SK-N-SH treated with all-trans-retinoic acid at 6 μM for 48 hours (cell line): Measurements from ENCODE around the gene KRTAP4-7.

Experiments
- ATAC-seq: fragments of 200-7000 bp; cut with Tn5 transposase; 3 replicates; pipeline ENCODE4 v1.9.1; 2020; ENCODE audit warnings: mild to moderate bottlenecking, moderate library complexity
- ARNTL ChIP-seq: fragments of 450-650 bp; formaldehyde crosslinking; IDR thresholded peaks from 2 replicates; pipeline ENCODE4 v1.5.0; 2020; ENCODE audit warnings: low read depth, mild to moderate bottlenecking, moderate library complexity, borderline replicate concordance
- BACH2 ChIP-seq: fragments of 250-450 bp; sonication (Bioruptor Pico); IDR thresholded peaks from 2 replicates; pipeline ENCODE4 v1.9.0; 2021; ENCODE audit warnings: mild to moderate bottlenecking, borderline replicate concordance
- ESRRG ChIP-seq: fragments of 250-450 bp; sonication (Bioruptor Pico); IDR thresholded peaks from 2 replicates; pipeline ENCODE4 v1.6.1; 2021; ENCODE audit warnings: mild to moderate bottlenecking
- GLIS3 ChIP-seq: fragments of 250-450 bp; sonication (Bioruptor Pico); IDR thresholded peaks from 2 replicates; pipeline ENCODE4 v1.5.0; 2020; ENCODE audit warnings: mild to moderate bottlenecking, moderate library complexity
- ISL1 ChIP-seq: fragments of 250-450 bp; sonication (Bioruptor Pico); IDR thresholded peaks from 2 replicates; pipeline ENCODE4 v2.1.2; 2022; ENCODE audit warnings: mild to moderate bottlenecking, moderate library complexity
- OSR1 ChIP-seq: fragments of 250-450 bp; sonication (Bioruptor Pico); IDR thresholded peaks from 2 replicates; pipeline ENCODE4 v1.8.0; 2022; ENCODE audit warnings: moderate library complexity, mild to moderate bottlenecking, inconsistent platforms
- PPARA ChIP-seq: fragments of 250-450 bp; sonication (Bioruptor Pico); IDR thresholded peaks from 2 replicates; pipeline ENCODE4 v1.5.0; 2020; ENCODE audit warnings: mild to moderate bottlenecking, borderline replicate concordance
- RARB ChIP-seq: fragments of 250-450 bp; sonication (Bioruptor Pico); IDR thresholded peaks from 2 replicates; pipeline ENCODE4 v1.8.0; 2021; ENCODE audit warnings: mild to moderate bottlenecking, moderate library complexity
- SNAI2 ChIP-seq: fragments of 250-450 bp; sonication (Bioruptor Pico); IDR thresholded peaks from 2 replicates; pipeline ENCODE4 v1.5.0; 2020; ENCODE audit warnings: mild to moderate bottlenecking, moderate library complexity
- TCF4 ChIP-seq: fragments of 250-450 bp; sonication (Bioruptor Pico); IDR thresholded peaks from 2 replicates; pipeline ENCODE4 v1.8.0; 2021; ENCODE audit warnings: mild to moderate bottlenecking, moderate library complexity, borderline replicate concordance
- TOX ChIP-seq: fragments of 250-450 bp; sonication (Bioruptor Pico); IDR thresholded peaks from 2 replicates; pipeline ENCODE4 v1.8.0; 2021; ENCODE audit warnings: mild to moderate bottlenecking, moderate library complexity, borderline replicate concordance
- ZC3H10 ChIP-seq: fragments of 250-450 bp; sonication (Bioruptor Pico); IDR thresholded peaks from 2 replicates; pipeline ENCODE4 v1.5.1; 2021; ENCODE audit warnings: mild to moderate bottlenecking, moderate library complexity
- ZFP3 ChIP-seq: fragments of 250-450 bp; sonication (Bioruptor Pico); IDR thresholded peaks from 2 replicates; pipeline ENCODE4 v1.5.0; 2020; ENCODE audit warnings: mild to moderate bottlenecking, moderate library complexity
- ZFP30 ChIP-seq: fragments of 450-650 bp; formaldehyde crosslinking; IDR thresholded peaks from 2 replicates; pipeline ENCODE4 v1.5.0; 2022; ENCODE audit warnings: mild to moderate bottlenecking, moderate library complexity
- ZNF565 ChIP-seq: fragments of 450-650 bp; formaldehyde crosslinking; conservative IDR thresholded peaks from 2 replicates; pipeline ENCODE4 v1.5.0; 2020; ENCODE audit warnings: low read depth, mild to moderate bottlenecking, moderate library complexity
- ZNF70 ChIP-seq: fragments of 450-650 bp; formaldehyde crosslinking; IDR thresholded peaks from 2 replicates; pipeline ENCODE4 v1.5.0; 2020; ENCODE audit warnings: mild to moderate bottlenecking, moderate library complexity
- ZNF8 ChIP-seq: fragments of 450-650 bp; formaldehyde crosslinking; IDR thresholded peaks from 2 replicates; pipeline ENCODE4 v1.5.0; 2020; ENCODE audit warnings: mild to moderate bottlenecking, moderate library complexity
- TF ChIP-seq, protein P1 (sequence below): fragments of 250-450 bp; sonication (Bioruptor Pico); IDR thresholded peaks from 2 replicates; pipeline ENCODE4 v1.8.0; 2021; ENCODE audit warnings: low read depth, mild to moderate bottlenecking, moderate library complexity, borderline replicate concordance
- TF ChIP-seq, protein P2 (sequence below): fragments of 250-450 bp; sonication (Bioruptor Pico); IDR thresholded peaks from 2 replicates; pipeline ENCODE4 v1.5.0; 2020; ENCODE audit warnings: mild to moderate bottlenecking, moderate library complexity
- TF ChIP-seq, protein P3 (sequence below): fragments of 250-450 bp; sonication (Bioruptor Pico); IDR thresholded peaks from 2 replicates; pipeline ENCODE4 v1.5.1; 2021; ENCODE audit warnings: mild to moderate bottlenecking, moderate library complexity
- TF ChIP-seq, protein P4 (sequence below): fragments of 250-450 bp; sonication (Bioruptor Pico); IDR thresholded peaks from 2 replicates; pipeline ENCODE4 v1.8.0; 2020; ENCODE audit warnings: mild to moderate bottlenecking, moderate library complexity, borderline replicate concordance

KRTAP4-7 gene

DNA sequence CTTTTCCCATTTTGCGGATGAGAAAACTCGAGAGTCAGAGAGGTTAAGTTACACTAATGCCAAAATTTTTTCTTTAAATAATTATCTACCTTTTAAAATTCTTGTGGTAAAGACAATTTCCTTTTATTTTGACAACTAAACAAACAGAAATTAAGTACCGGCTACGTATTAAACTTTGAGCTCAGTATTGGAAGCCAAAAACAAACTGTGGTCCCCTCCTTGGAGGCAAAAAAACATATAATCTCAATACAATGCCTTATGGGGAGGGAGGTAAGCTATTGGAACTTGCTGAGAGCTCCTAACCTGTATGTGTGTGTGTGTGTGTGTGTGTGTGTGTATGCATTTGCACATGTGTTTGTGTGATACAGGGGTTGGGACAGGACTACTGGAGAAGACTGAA lies 20.5 kb upstream of the KRTAP4-7 start:
- TF ChIP-seq ISL1 (CRISPR knock-in tag) (no peak), BACH2 (CRISPR knock-in tag) (no peak), ARNTL (CRISPR knock-in tag) (no peak), RARB (CRISPR knock-in tag) (no peak), ZNF70 (CRISPR knock-in tag) (no peak), TCF4 (CRISPR knock-in tag) (no peak), PPARA (CRISPR knock-in tag) (no peak), ZFP30 (CRISPR knock-in tag) (no peak), GLIS3 (CRISPR knock-in tag) (no peak), ZC3H10 (CRISPR knock-in tag) (no peak), ZNF8 (CRISPR knock-in tag) (no peak), TOX (no peak), ESRRG (CRISPR knock-in tag) (no peak), ZFP3 (CRISPR knock-in tag) (no peak), ZNF565 (CRISPR knock-in tag) (no peak), OSR1 (CRISPR knock-in tag) (no peak)
- TF ChIP-seq, protein P1, sequence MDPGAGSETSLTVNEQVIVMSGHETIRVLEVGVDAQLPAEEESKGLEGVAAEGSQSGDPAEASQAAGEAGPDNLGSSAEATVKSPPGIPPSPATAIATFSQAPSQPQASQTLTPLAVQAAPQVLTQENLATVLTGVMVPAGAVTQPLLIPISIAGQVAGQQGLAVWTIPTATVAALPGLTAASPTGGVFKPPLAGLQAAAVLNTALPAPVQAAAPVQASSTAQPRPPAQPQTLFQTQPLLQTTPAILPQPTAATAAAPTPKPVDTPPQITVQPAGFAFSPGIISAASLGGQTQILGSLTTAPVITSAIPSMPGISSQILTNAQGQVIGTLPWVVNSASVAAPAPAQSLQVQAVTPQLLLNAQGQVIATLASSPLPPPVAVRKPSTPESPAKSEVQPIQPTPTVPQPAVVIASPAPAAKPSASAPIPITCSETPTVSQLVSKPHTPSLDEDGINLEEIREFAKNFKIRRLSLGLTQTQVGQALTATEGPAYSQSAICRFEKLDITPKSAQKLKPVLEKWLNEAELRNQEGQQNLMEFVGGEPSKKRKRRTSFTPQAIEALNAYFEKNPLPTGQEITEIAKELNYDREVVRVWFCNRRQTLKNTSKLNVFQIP (CRISPR knock-in tag): no peak
- TF ChIP-seq, protein P2, sequence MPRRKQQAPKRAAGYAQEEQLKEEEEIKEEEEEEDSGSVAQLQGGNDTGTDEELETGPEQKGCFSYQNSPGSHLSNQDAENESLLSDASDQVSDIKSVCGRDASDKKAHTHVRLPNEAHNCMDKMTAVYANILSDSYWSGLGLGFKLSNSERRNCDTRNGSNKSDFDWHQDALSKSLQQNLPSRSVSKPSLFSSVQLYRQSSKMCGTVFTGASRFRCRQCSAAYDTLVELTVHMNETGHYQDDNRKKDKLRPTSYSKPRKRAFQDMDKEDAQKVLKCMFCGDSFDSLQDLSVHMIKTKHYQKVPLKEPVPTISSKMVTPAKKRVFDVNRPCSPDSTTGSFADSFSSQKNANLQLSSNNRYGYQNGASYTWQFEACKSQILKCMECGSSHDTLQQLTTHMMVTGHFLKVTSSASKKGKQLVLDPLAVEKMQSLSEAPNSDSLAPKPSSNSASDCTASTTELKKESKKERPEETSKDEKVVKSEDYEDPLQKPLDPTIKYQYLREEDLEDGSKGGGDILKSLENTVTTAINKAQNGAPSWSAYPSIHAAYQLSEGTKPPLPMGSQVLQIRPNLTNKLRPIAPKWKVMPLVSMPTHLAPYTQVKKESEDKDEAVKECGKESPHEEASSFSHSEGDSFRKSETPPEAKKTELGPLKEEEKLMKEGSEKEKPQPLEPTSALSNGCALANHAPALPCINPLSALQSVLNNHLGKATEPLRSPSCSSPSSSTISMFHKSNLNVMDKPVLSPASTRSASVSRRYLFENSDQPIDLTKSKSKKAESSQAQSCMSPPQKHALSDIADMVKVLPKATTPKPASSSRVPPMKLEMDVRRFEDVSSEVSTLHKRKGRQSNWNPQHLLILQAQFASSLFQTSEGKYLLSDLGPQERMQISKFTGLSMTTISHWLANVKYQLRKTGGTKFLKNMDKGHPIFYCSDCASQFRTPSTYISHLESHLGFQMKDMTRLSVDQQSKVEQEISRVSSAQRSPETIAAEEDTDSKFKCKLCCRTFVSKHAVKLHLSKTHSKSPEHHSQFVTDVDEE (CRISPR knock-in tag): no peak
- TF ChIP-seq, protein P3, sequence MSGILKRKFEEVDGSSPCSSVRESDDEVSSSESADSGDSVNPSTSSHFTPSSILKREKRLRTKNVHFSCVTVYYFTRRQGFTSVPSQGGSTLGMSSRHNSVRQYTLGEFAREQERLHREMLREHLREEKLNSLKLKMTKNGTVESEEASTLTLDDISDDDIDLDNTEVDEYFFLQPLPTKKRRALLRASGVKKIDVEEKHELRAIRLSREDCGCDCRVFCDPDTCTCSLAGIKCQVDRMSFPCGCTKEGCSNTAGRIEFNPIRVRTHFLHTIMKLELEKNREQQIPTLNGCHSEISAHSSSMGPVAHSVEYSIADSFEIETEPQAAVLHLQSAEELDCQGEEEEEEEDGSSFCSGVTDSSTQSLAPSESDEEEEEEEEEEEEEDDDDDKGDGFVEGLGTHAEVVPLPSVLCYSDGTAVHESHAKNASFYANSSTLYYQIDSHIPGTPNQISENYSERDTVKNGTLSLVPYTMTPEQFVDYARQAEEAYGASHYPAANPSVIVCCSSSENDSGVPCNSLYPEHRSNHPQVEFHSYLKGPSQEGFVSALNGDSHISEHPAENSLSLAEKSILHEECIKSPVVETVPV (CRISPR knock-in tag): no peak
- TF ChIP-seq, protein P4, sequence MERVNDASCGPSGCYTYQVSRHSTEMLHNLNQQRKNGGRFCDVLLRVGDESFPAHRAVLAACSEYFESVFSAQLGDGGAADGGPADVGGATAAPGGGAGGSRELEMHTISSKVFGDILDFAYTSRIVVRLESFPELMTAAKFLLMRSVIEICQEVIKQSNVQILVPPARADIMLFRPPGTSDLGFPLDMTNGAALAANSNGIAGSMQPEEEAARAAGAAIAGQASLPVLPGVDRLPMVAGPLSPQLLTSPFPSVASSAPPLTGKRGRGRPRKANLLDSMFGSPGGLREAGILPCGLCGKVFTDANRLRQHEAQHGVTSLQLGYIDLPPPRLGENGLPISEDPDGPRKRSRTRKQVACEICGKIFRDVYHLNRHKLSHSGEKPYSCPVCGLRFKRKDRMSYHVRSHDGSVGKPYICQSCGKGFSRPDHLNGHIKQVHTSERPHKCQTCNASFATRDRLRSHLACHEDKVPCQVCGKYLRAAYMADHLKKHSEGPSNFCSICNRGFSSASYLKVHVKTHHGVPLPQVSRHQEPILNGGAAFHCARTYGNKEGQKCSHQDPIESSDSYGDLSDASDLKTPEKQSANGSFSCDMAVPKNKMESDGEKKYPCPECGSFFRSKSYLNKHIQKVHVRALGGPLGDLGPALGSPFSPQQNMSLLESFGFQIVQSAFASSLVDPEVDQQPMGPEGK (CRISPR knock-in tag): no peak
- ATAC-seq: no peak

DNA sequence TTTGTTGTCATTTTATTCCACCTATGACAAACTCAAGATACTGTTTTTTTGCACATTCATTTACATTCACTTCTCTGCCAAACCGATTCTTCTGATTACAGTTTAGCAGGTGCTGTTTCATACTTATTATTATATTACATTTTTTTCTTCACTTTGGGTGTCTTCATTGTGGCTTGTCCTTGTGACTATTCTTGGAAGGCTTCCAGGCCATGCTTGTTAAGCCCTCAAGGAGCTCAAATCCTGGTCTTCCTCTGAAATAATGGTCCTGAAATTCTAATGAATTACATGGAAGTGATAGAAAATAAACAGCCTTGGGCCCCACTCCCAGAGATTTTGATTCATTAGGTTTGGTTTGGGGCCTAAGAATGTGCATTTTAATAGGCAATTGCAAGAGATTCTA lies 19.6 kb upstream of the KRTAP4-7 start:
- no peak for TF ChIP-seq TOX
- TF ChIP-seq BACH2 (CRISPR knock-in tag): no peak
- TF ChIP-seq TCF4 (CRISPR knock-in tag): no peak
- TF ChIP-seq ESRRG (CRISPR knock-in tag): no peak
- TF ChIP-seq SNAI2 (CRISPR knock-in tag): no peak
- no peak for TF ChIP-seq GLIS3 (CRISPR knock-in tag)
- no peak for TF ChIP-seq ISL1 (CRISPR knock-in tag)
- no peak for TF ChIP-seq RARB (CRISPR knock-in tag)
- TF ChIP-seq ZC3H10 (CRISPR knock-in tag): no peak
- TF ChIP-seq OSR1 (CRISPR knock-in tag): no peak
- TF ChIP-seq, protein P2 (CRISPR knock-in tag): no peak
- TF ChIP-seq ZNF70 (CRISPR knock-in tag): no peak
- TF ChIP-seq PPARA (CRISPR knock-in tag): no peak
- no peak for ATAC-seq

DNA sequence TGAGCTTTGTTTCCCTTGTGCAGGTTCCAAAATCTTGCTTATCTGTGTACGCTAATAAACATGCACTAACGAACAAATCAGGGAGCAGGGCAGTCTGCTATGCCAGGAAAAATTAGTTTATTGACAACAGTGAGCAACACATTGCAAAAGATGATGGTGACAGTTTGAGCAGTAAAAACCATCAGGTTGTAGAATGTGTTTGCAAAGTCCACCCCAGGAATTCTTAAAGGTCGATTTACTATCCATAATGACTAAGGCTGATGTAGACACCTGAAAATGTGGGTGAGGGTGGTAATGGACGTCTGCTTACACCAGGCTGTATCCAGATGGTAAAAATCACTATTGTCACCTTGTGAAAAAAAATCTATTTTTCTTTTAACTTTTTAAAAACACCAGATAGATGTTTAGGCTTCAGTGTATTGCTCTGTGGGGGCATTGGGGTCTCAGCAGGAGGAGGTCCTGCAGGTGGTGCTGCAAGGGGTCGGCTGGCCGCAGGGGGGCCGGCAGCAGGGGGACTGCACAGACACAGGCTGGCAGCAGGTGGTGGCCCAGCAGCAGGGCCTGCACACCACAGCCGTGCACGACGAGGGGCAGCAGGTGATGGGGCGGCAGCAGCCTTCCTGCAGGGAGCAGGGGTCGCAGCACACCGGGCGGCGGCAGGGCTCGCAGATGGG lies 18.8 kb upstream of the KRTAP4-7 start:
- peak; percentile 21; the same call in 1 of the 3 replicates for ATAC-seq
